M059J (cell line): ENCODE data around the gene TRIM38. TPM values are rescaled to one million over a fixed set of nuclear protein-coding genes. Genes with fewer than 3 reads are reported as not detected.
A peak's percentile ranks its signal among the peaks of the same experiment; 100 is the strongest.
"Not testable (repeated sequence)": the region's sequence is repeated elsewhere in the genome, so short reads cannot be mapped to it uniquely, and the experiment has no call there.

Source experiments
- DNase-seq: peaks from one replicate; pipeline ENCODE4 v3.0.0-alpha.2; 2012; ENCODE audit warnings: low read depth
- total RNA-seq: library from RNA; depleted of rRNA; stranded (reverse); fragments of >200 nt; shearing (Covaris generic); gene quantifications from 2 replicates; pipeline ENCODE4 v1.2.3, GENCODE V29; 2014

The TRIM38 gene
- total RNA-seq, 1 experiment from 2014 or later: 13.9 TPM

DNA sequence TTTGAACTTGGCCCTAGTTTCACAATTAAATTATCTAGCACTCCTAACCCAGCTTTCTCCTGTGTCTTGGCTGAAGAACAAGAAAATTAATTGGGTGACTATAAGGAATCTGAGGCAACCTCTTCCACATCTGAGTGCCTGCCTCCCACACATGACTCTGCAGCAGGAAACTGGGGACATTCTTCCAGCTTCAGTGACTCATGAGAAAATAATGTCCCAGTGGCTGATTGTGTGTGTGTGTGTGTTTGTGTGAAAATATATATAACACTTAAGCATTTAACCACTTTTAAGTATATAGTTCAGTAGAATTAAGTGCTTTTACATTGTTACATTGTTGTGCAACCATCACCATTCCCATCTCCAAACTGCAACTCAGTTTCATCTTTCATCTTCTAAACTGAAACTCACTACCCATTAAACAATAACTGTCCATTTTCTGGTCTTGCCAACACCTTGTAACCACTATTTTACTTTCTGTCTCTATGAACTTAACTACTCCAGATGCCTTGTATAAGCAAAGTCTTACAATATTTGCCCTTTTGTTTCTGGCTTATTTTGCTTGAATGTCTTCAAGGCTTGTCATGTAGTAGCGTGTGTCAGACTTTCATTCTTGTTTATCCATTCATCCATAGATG lies 8.7 kb downstream of the TRIM38 start:
- DNase-seq: peak; percentile 98

DNA sequence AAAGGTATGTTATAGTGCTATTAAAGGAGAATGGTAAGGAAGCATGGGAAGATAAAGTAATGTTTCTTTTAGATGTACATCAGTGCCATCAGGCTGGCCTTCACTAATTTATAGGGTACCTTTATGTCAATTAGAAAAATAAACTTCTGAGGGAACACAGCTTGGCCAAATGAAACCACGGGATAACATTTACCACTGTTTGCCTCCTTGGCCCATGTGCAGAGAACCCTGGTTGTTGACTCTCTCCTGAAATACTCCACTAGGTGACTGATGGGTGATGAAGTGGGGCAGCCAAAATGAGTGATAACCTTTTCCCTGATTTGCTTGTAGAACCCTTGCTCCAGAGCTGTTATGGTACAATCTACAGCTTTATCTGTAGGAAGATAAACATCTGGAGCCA lies 9.5 kb downstream of the TRIM38 start:
- DNase-seq: no peak

DNA sequence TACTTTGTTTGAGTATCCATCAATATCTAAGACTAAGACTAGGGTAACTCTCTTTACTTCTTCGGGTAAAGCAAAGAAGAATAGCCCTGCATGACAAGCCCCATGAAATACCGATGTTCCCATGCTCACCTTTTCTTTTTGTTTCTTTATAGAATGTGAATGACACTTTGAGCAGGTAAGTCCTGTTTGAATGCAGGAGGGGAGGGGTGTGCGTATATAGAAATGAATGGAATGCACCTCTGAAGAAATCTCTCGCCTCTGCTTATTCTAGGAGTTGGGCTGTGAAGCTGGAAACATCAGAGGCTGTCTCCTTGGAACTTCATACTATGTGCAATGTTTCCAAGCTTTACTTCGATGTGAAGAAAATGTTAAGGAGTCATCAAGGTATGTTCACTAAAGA lies 10.3 kb downstream of the TRIM38 start:
- no peak for DNase-seq

DNA sequence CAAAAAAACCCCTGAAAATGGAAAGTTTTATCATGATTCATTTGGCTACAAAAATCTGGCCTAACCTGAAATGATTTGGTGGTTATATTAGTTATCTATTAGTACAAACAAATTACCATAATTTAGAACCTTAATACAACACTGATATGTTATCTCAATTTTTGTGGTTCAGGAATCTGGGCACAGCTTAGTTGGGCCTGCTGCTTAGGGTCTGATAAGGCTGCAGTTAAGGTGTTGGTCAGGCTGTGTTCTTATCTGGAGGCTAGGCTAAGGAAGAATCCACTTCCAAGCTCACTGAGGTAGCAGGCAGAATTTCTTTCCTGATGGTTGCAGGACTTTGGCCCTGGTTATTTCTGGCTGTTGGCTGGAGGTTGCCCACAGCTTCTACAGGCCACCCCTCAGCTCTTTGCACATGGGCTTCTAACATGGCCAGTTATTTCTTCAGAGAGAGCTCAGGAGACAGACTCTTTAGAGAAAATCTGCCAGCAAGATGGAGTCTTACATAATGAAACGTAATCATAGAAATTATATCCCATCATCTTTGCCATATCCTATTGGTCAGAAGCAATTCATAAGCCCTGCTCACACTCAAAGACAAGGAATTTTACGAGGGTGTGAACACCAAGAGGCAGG lies 11.4 kb downstream of the TRIM38 start:
- no peak for DNase-seq

DNA sequence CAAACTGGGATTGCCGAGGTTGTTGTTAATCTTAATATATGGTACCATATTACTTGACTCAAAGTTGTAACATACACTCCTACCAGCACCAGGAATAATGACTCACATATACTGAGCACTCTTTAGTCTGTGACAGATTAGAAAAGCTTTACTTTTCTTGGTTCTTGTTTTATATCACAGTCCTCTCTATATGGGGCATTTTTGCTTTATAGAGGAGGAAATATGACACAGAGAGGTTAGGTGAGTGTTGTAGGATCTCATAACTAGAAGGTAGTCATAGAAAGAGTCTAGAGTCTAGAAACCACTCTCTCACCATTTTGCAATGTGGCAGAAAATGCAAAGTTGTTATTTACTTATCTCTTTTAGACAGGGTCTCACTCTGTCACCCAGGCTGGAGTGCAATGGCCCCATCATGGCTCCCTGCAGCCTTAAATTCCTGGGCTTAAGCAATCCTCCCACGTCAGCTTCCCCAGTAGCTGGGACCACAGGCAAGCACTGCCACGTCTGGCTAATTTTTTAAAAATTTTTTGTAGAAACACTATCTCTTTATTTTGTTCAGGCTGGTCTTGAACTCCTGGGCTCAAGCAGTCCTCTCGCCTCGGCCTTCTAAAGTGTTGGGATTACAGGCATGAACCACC lies 13.4 kb downstream of the TRIM38 start:
- DNase-seq: no peak

DNA sequence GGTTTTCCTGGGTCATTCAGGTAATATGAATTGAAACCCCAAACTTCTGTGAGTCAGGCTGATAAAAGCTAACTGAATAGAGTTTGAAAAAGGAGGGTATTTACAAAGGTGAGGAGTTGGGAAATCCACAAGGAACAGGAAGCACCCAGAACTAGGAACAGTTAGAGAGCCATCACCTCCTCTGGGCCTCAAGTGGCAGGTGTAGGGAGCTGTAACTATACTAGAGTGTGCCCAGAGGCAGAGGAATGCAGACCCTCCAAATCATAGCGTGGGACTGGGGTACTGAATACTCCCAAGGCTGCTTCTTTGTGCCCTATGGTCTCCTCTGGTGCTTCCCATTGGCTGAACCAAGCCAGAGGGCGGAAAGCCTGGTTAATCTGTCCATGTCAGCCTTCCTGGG lies 18.3 kb downstream of the TRIM38 start:
- no peak for DNase-seq

DNA sequence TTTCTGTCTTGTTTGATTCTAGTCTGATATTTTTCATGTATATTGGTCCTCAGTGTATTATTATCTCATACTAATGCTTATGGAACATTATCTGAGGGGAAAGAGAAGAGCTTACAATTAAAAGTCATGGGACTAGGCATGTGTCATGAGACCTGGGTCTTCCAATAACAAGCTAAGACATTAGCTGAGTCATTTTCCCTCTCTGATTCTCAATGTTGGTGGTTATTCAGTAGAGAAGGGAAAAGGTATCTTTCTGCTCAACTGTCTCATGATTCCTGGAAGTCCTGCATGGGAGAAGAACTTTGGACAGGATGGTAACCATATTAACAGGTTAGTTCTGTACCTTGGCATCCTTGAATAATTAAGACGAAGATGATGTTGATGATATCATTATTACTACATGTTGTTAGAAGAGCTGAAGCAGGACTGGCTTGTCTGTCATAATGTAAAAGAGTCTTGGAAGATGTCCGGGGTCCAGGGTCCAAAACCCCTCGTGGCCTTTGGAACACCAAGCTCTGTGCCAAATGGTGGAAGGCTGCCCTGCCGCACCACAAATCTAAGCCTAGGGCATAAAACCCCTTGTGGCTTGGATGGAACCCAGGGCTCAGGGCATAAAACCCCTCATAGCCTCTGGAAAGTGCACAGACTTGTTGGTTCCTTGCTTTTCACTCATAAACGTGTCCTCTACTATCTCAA lies 19.1 kb downstream of the TRIM38 start:
- DNase-seq: no peak

DNA sequence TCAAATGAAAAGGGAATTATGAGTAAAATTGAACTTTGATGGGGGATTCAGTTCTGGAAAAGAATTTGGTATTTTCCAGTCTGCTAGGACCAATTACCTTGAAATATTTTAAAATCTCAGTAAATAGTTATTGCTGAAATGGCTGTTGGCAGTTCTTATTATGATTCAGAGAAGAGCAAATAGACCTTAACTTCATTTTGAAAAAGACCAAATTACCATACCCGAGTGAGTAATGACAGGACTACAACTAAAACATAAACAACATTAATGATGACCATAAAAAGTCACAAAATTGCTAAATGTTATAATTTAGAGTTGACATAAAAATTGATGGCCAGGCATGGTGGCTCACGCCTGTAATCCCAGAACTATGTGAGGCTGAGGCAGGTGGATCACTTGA lies 21.7 kb downstream of the TRIM38 start:
- DNase-seq: no peak

DNA sequence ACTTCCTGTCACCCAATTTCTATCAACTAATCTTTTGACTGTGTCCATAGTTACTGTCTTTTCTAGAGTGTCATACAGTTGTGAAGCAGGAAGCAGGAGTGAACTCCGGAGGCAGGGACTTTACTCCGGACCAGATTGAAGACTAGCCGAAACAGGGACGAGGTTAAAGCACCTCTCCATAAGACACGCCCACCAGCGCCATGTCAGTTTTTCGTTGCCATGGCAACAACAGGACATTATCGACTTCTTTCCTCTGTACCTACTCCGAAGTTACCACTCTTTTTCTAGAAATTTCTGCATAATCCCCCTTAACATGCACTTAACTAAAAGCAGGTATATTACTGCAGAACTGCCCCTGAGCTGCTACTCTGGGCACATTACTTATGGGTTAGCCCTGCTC lies 25.2 kb downstream of the TRIM38 start:
- DNase-seq: no peak

DNA sequence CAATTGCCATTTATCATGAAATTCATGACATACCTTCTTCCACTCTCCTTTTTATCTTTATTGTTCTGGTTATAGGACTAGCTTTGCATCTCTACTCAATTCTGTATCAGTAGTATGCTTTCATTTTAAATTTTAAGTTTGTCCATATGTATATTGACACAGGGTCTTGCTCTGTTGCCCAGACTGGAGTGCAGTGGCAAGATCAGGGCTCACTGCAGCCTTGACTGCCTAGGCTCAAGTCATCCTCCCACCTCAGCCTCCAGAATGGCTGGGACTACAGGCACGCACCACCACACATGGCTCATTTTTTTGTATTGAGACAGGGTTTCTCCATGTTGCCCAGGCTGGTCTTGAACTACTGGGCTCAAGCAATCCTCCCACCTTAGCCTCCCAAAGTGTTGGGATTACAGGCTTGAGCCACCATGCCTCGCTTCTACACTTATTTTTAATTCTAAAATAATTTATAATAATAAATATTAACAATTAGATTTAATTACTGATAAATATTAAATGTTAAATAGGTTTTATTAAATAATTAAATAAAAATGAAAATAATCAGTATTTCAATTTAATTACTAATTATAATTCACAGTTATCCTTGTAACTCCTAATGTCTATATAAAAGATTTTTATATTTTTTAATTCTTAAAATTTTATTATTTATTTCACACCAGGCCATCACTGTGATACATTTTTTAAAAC lies 27.7 kb downstream of the TRIM38 start:
- no peak for DNase-seq

DNA sequence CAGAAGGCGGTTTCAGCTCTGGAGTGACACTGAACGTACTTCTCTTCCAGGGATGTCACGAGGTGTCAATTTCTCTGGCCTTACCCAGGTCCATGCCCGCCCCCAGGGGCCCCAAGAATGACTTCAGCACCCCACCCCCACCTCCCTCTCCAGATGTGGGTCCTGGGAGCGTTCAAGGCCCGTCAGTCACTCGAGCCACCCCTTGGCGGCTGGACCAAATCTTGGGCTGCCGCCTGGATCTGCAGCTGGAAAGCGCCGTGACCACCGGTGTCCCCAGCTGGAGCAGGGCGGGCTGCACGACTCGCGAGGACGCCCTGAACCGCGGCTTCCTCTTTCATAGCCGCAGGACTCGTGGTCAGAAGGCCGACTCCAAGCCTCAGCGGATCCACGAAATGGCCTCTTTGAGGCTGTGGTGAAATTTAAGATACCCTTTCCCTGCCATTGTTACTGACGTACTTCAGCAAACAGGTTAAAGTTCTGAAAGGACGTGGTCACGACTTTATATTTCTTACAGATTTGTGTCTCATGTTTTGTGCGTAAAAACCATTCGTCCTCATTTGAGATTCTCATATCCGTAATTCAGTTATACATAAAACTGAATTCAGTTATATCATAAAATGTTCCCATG lies 29.3 kb downstream of the TRIM38 start:
- DNase-seq: peak; percentile 81

DNA sequence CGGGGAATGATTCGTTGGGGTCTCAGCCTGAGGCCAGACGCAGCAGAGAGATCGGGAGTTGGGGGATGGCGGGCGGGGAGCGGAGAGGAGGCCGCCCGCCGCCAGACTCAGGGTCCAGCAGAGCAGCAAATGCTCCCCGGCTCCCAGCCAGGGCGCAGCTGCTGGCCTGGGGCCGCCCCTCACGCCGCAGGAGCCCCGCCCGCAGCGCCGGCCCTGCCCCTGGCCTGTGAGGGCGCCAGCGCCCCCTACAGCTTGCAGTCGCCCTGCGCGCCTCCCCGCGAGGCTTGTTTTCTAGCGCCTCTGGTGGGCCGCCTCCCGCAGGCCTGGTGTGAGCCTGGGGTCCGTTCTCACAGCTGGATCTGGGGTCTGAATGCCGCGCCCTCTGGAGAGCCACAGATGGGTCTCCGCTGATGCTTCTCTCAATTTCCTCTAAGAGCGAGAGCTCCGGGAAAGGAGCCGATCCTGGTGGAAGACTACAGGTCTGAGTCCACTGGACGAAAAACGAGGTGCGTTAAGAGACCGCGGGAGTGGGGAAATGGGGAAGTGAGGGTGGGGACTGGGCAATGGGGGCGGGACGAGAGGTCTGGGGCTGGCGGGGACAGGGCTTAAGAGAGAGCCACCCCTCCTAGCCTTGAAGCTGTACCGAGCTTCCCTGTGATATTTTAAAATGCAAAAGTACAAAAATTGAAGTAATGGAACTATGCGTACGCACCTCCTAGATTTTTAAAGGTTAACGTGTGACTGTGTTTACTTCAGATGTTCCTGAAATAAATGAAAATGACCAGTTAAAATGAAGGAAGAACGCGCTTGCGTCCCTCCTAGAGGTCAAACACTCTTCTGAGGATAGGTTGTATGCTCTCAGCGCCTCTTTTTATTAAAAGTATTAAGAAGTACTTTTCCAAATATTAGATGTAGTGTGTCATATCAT lies 30.1 kb downstream of the TRIM38 start:
- DNase-seq: peak; percentile 94

DNA sequence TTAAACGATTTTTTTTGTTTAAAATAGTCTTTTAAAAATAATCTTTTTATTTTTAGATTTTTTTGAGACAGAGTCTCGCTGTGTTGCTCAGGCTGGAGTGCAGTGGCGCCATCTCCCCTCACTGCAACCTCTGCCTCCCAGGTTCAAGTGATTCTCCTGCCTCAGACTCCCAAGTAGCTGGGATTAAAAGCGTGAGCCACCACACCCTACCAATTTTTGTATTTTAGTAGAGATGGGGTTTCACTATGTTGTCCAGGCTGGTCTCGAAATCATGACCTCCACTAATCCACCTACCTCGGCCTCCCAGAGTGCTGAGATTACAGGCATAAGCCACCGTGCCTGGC lies 30.7 kb downstream of the TRIM38 start:
- not testable (repeated sequence) for DNase-seq

DNA sequence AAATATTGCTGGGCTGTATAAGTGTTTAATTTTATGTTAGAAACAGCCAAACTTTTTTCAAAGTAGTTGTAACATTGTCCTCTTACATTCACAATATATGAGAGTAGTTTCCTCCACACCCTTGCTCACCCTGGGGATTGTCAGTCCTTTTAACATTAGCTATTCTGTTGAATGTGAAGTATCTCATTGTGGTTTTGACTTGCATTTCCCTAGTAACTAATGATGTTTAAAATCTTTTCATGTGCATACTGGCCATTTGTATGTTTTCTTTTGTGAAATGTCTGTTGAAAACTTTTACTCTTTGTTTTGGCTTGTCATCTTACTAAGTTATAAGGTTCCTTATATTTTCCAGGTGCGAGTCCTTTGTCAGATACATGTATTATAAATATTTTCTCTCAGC lies 32.9 kb downstream of the TRIM38 start:
- peak; percentile 23 for DNase-seq

DNA sequence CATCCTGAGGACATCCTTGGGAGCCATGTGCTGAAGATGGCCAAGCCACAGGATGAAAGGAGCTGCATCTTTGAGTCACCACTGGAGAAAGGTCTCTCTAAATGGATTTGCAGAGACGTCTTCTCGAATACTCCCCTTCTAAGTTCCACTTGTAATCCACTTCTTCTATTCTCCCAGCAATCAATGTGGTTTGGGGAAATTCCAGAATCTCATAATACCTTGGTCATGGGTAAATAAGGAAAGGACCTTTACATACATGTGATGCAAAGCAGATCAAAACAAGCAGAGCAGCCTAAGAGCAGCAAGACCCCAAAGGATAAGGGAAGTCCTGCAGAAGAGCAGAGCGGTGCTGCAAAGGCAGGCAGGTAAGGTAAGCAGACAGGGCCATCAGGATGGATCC lies 35.3 kb downstream of the TRIM38 start:
- no peak for DNase-seq

DNA sequence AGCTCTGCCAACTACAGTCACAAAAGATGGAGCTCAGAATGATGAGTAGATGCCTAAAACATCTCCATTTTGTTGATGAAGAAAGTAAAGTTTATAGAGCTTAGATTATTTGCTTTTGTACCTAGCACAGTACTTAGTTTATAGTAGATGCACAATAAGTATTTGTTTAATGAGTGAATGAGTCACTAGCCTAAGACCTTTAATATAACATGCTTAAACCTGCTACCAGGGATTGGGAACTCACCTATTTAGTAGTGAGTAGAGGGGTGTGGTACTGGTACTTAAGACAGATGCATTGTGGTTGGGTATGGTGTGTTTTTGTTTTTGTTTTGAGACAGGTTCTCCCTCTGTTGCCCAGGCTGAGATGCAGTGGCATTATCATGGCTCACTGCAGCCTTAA lies 35.8 kb downstream of the TRIM38 start:
- DNase-seq: no peak

DNA sequence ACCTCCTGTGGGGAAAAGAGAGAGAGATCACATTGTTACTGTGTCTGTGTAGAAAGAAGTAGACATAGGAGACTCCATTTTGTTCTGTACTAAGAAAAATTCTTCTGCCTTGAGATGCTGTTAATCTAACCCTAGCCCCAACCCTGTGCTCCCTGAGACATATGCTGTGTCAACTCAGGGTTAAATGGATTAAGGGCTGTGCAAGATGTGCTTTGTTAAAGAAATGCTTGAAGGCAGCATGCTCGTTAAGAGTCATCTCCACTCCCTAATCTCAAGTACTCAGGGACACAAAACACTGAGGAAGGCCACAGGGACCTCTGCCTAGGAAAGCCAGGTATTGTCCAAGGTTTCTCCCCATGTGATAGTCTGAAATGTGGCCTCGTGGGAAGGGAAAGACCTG lies 36.6 kb downstream of the TRIM38 start:
- not testable (repeated sequence) for DNase-seq

DNA sequence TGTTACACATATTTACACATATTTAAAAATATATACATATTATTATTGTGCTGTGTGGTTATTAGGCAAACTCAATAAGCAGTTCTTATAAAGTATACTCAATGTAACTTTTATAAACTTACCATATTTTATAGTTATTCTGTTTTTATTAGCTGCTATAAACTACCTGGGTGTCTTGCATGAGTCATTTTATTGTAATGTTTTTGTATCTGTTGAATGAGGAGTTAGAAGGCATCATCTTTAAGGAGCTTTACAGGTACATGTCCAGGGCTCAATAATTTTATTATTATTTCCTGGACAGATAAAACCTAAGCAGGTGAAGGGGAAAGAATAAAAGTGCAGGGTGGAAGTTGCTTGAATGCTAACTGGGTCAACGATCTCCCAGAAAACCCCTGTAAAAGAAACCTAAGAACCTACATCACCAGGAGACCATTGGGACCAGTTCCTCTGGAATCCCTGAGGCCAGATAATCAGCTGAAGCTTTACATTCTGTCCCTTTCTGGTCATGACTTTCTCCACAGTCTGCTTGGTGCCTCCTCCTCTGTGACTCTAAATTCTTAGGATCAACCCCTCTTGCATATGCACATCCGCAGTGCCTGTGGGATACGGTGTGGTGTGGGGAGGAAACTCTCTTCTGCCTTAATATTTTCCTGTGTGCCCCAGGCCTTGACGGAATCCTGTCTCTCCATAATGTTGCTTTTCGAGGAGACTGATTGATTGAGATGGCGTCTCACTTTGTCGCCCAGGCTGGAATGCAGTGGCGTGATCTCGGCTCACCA lies 38.0 kb downstream of the TRIM38 start:
- no peak for DNase-seq

DNA sequence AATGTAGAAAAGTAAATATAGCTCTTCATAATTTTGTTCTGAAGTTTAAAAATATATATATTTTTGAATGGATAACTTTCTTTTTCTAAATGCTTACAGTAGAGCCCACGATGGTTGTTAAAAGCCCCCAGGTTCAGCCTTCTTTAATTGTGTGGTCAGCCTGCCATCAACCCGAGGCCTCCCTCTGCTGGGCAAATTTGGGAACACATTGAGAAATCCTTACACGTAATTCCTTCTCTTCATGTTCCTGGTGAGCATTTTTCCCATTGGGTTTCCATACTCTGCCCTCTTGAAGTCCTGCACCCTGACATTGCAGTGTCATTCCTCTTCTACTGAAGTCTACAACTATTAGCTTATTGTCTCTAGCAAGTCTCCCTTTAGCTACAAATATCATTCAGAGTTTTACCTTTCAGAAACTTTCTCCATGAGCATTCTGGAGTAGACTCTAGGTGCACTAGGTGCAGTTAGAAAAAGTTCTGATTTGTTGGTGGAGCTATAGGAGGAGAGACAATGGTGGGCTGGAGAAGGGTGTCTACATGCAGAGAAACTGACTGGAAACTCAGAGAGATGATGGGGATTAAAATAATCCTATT lies 40.6 kb downstream of the TRIM38 start:
- DNase-seq: peak; percentile 63
